PC-3 (cell line): ENCODE results near the gene CELF2. TPM values are rescaled to one million over a fixed set of nuclear protein-coding genes. Genes with fewer than 3 reads are reported as not detected.

Experiments used
- ATAC-seq: fragments of 200-7000 bp; cut with Tn5 transposase; 2 replicates; pipeline ENCODE4 v1.9.1; 2020; ENCODE audit warnings: mild to moderate bottlenecking, moderate library complexity
- BruUV-seq: library from RNA; stranded (reverse); fragments of 400-500 nt; replicated peaks from 2 replicates; lab custom pipeline; 2021; lab: Mats Ljungman, UMichigan
- CTCF ChIA-PET: fragments of 300-600 bp; sonication (Branson Sonifier 250); formaldehyde crosslinking; loops from one replicate; lab custom pipeline; 2022; ENCODE audit warnings: antibody characterized with exemption; lab: Charles Lee
- POLR2A ChIA-PET: fragments of 300-600 bp; sonication (Branson Sonifier 250); formaldehyde crosslinking; loops from one replicate; lab custom pipeline; 2022; ENCODE audit warnings: antibody characterized with exemption; ENCODE audit not compliant: unreplicated experiment; lab: Charles Lee
- DNase-seq: peaks from one replicate; pipeline ENCODE4 v3.0.0-alpha.2; 2015
- H2AFZ ChIP-seq: fragments of 300-600 bp; sonication (generic); 2 replicates; pipeline ENCODE4 v1.6.0; 2016; ENCODE audit warnings: antibody characterized with exemption, low read length
- H3F3A ChIP-seq: fragments of 300-600 bp; sonication (generic); one replicate; pipeline ENCODE4 v1.6.0; 2017; ENCODE audit warnings: antibody characterized with exemption, low read length, control low read depth, mild to moderate bottlenecking; ENCODE audit not compliant: unreplicated experiment
- H3K27ac ChIP-seq: fragments of 300-600 bp; sonication (generic); 2 replicates; pipeline ENCODE4 v1.5.1; 2016; ENCODE audit warnings: mild to moderate bottlenecking, low read length
- H3K27me3 ChIP-seq: fragments of 300-600 bp; sonication (generic); 2 replicates; pipeline ENCODE4 v1.6.1; 2016; ENCODE audit warnings: low read length, mixed read lengths
- H3K36me3 ChIP-seq: fragments of 300-600 bp; sonication (generic); 2 replicates; pipeline ENCODE4 v1.6.1; 2016; ENCODE audit warnings: low read depth, mixed run types, low read length, mixed read lengths
- H3K4me1 ChIP-seq: fragments of 300-600 bp; sonication (generic); 2 replicates; pipeline ENCODE4 v1.5.1; 2016; ENCODE audit warnings: low read length; ENCODE audit not compliant: insufficient read depth
- H3K4me2 ChIP-seq: fragments of 300-600 bp; sonication (generic); 2 replicates; pipeline ENCODE4 v1.6.0; 2016; ENCODE audit warnings: low read length
- H3K4me3 ChIP-seq: fragments of 300-600 bp; sonication (generic); 2 replicates; pipeline ENCODE4 v1.5.1; 2016; ENCODE audit warnings: mild to moderate bottlenecking, low read length, mixed read lengths
- H3K79me2 ChIP-seq: fragments of 300-600 bp; sonication (generic); 2 replicates; pipeline ENCODE4 v1.6.1; 2017; ENCODE audit warnings: low read length, mixed read lengths
- H3K9ac ChIP-seq: fragments of 300-600 bp; sonication (generic); 2 replicates; pipeline ENCODE4 v1.6.0; 2016; ENCODE audit warnings: mild to moderate bottlenecking, low read length
- H3K9me2 ChIP-seq: fragments of 300-600 bp; sonication (generic); replicated peaks from 2 replicates; pipeline ENCODE4 v1.6.1; 2016; ENCODE audit warnings: mixed run types, low read length, mixed read lengths
- H3K9me3 ChIP-seq: fragments of 300-600 bp; sonication (generic); 2 replicates; pipeline ENCODE4 v1.6.1; 2016; ENCODE audit warnings: low read length, mixed read lengths
- H4K20me1 ChIP-seq: fragments of 300-600 bp; sonication (generic); 2 replicates; pipeline ENCODE4 v1.6.1; 2016; ENCODE audit warnings: low read length, mixed read lengths
- EZH2 ChIP-seq: fragments of 300-600 bp; sonication (generic); IDR thresholded peaks from one replicate; pipeline ENCODE4 v1.6.1; 2017; ENCODE audit warnings: antibody characterized with exemption, mild to moderate bottlenecking, low read length; ENCODE audit not compliant: unreplicated experiment
- EZH2phosphoT487 ChIP-seq: fragments of 300-600 bp; sonication (generic); IDR thresholded peaks from 2 replicates; pipeline ENCODE4 v1.6.1; 2018; ENCODE audit warnings: mild to moderate bottlenecking, antibody characterized with exemption, low read length, borderline replicate concordance
- intact Hi-C: fragments of 100-400 bp; cut with micrococcal nuclease; formaldehyde crosslinking; loops from 2 replicates; pipeline ENCODE4 v1.9.0; 2023
- total RNA-seq: library from RNA; depleted of rRNA; stranded (reverse); fragments of >200 nt; gene quantifications from 2 replicates; pipeline ENCODE4 v1.2.3, GENCODE V29; 2014
- TF ChIP-seq, protein P1 (sequence below): fragments of 300-600 bp; sonication (generic); conservative IDR thresholded peaks from 2 replicates; pipeline ENCODE4 v1.5.1; 2017; ENCODE audit warnings: antibody characterized with exemption, low read depth, mild to moderate bottlenecking, low read length

The CELF2 gene
- total RNA-seq, 1 experiment from 2014 or later, result not detected

DNA sequence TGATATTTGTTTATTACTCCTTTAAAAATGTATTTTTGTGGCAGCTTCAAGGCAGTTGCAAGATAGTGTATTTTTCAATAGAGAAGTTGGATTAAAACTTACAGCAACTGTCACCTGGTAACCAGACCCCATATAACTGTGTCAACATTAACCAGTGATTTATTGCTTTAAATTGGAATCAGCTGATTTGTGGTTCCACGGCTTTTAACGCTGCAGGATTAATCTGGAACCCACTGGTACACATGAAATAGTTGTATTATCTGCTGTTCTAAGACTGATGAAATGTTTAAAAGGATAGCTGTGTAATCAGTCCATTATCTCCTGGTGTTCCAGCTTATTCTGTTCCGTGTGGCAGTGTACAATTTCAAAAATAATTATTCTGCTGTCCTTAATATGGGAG is 180.2 kb downstream of the CELF2 start:
- ChIA-PET POLR2A (no interaction called here), CTCF (no interaction called here)
- no peaks in the 10 kb centered on the region for H3K36me3 ChIP-seq
- no peak overlapping the region for H3K4me2 ChIP-seq
- 0 out of 2 replicates have a peak, but pooled peaks cover 7% of the 10 kb centered on the region for H3K27me3 ChIP-seq
- H3K4me3 ChIP-seq, result no peak overlapping the region
- BruUV-seq, result no TSS peak
- intact Hi-C loops, result no loop called here
- no peaks in the 10 kb centered on the region for H3F3A ChIP-seq
- no peaks in the 10 kb centered on the region for H3K79me2 ChIP-seq
- DNase-seq (no peak), ATAC-seq (no peak)
- H3K9me2 ChIP-seq, result no peaks in the 10 kb centered on the region
- H2AFZ ChIP-seq, result no peak overlapping the region
- no peaks in the 10 kb centered on the region for H3K9me3 ChIP-seq
- no peaks in the 10 kb centered on the region for H3K4me1 ChIP-seq
- no peaks in the 10 kb centered on the region for H4K20me1 ChIP-seq
- no peak overlapping the region for H3K27ac ChIP-seq
- no peak for TF ChIP-seq EZH2phosphoT487
- TF ChIP-seq EZH2, result no peak
- TF ChIP-seq, protein P1, sequence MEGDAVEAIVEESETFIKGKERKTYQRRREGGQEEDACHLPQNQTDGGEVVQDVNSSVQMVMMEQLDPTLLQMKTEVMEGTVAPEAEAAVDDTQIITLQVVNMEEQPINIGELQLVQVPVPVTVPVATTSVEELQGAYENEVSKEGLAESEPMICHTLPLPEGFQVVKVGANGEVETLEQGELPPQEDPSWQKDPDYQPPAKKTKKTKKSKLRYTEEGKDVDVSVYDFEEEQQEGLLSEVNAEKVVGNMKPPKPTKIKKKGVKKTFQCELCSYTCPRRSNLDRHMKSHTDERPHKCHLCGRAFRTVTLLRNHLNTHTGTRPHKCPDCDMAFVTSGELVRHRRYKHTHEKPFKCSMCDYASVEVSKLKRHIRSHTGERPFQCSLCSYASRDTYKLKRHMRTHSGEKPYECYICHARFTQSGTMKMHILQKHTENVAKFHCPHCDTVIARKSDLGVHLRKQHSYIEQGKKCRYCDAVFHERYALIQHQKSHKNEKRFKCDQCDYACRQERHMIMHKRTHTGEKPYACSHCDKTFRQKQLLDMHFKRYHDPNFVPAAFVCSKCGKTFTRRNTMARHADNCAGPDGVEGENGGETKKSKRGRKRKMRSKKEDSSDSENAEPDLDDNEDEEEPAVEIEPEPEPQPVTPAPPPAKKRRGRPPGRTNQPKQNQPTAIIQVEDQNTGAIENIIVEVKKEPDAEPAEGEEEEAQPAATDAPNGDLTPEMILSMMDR, result no peak
- H3K9ac ChIP-seq, result no peak overlapping the region

DNA sequence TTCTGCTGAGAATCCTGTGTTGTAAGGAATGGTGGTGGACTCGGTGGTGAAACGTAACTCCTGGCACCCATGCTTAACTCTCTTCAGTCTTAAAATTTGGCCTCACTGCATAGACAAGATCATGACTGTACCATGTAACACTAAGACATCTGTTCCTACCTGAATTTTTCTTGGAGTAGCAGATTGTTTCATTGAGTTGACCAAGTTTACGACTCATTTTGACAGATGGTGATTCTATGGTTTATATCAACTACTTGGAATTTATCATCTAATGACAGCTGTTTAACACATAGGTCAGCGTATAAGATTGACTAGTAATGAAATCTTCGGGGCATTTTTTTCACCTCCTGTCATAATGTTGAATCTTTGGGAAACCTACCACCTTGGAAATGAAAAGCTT is 184.2 kb downstream of the CELF2 start:
- BruUV-seq, result no TSS peak
- no peaks in the 10 kb centered on the region for H4K20me1 ChIP-seq
- TF ChIP-seq EZH2phosphoT487, result no peak
- no peak for TF ChIP-seq EZH2
- TF ChIP-seq, protein P1, result no peak
- H3K9ac ChIP-seq, result no peak overlapping the region
- no peaks in the 10 kb centered on the region for H3K9me3 ChIP-seq
- no peaks in the 10 kb centered on the region for H3K36me3 ChIP-seq
- H3F3A ChIP-seq, result no peaks in the 10 kb centered on the region
- no peak overlapping the region for H3K27ac ChIP-seq
- DNase-seq (no peak), ATAC-seq (no peak)
- no peaks in the 10 kb centered on the region for H3K4me1 ChIP-seq
- H3K27me3 ChIP-seq, result peaks cover 8% of the 10 kb centered on the region; the same call in 1 of the 2 replicates
- ChIA-PET POLR2A (no interaction called here), CTCF (no interaction called here)
- no peak overlapping the region for H2AFZ ChIP-seq
- intact Hi-C loops, result no loop called here
- H3K4me3 ChIP-seq, result no peak overlapping the region
- no peak overlapping the region for H3K4me2 ChIP-seq
- H3K9me2 ChIP-seq, result no peaks in the 10 kb centered on the region
- H3K79me2 ChIP-seq, result no peaks in the 10 kb centered on the region

DNA sequence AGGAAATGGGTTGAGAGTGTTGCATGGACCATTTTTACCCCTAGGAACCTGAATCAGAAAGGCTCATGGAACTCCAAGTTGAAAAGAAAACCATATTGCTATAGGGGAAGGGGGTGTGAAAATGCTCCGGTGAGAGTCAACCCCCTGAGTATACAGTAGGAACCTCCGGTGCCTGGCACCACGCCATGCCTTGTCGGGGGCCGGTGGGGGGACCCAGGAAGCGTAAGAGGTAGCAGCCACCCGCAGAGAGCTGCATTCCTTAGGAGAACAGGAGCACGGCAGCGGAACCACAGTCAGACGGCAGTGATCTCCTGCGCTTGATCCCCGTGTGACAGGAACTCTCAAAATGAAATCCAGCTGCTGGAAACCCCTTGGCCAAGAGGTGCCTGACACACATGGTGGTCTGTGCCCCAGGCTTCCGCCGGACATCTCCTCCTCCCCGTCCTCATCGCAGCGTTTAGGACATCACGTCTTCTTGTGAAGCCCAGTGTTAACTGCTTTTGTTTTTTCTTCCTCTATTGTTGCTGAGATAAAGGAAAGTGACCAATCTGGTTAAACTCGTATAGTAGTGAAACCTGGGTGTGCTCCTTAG is 186.8 kb downstream of the CELF2 start:
- H3K27ac ChIP-seq, result no peak overlapping the region
- no peak overlapping the region for H2AFZ ChIP-seq
- H3F3A ChIP-seq, result no peaks in the 10 kb centered on the region
- H3K9me2 ChIP-seq, result no peaks in the 10 kb centered on the region
- H3K79me2 ChIP-seq, result no peaks in the 10 kb centered on the region
- CTCF ChIA-PET, result no interaction called here
- intact Hi-C loops, result no loop called here
- no TSS peak for BruUV-seq
- H3K4me1 ChIP-seq, result no peaks in the 10 kb centered on the region
- POLR2A ChIA-PET, result no interaction called here
- H3K27me3 ChIP-seq, result peaks cover 19% of the 10 kb centered on the region; the same call in 1 of the 2 replicates
- TF ChIP-seq, protein P1, result no peak
- no peak for TF ChIP-seq EZH2phosphoT487
- TF ChIP-seq EZH2, result no peak
- no peak overlapping the region for H3K4me3 ChIP-seq
- DNase-seq, result no peak
- H3K9ac ChIP-seq, result no peak overlapping the region
- H4K20me1 ChIP-seq, result no peaks in the 10 kb centered on the region
- H3K36me3 ChIP-seq, result no peaks in the 10 kb centered on the region
- H3K9me3 ChIP-seq, result no peaks in the 10 kb centered on the region
- ATAC-seq, result no peak
- no peak overlapping the region for H3K4me2 ChIP-seq
